Hepatocyte (in vitro differentiated cells): ENCODE results near the gene COG4. TPM values are rescaled to one million over a fixed set of nuclear protein-coding genes. Genes with fewer than 3 reads are reported as not detected.

Experiments used
- DNase-seq: peaks from one replicate; pipeline ENCODE4 v3.0.0-alpha.2; 2016; ENCODE audit warnings: low spot score
- H2AFZ ChIP-seq: fragments of 200-600 bp; sonication (generic); 2 replicates; pipeline ENCODE4 v1.6.0; 2016; ENCODE audit warnings: antibody characterized with exemption, mild to moderate bottlenecking
- H3K27ac ChIP-seq: fragments of 200-600 bp; sonication (generic); 2 replicates; pipeline ENCODE4 v1.5.1; 2016; ENCODE audit warnings: mild to moderate bottlenecking
- H3K27me3 ChIP-seq: fragments of 200-600 bp; sonication (generic); 2 replicates; pipeline ENCODE4 v1.6.1; 2016
- H3K36me3 ChIP-seq: fragments of 200-600 bp; sonication (generic); replicated peaks from 2 replicates; pipeline ENCODE4 v1.5.1; 2016; ENCODE audit warnings: low read depth; ENCODE audit not compliant: insufficient read depth
- H3K4me1 ChIP-seq: fragments of 200-600 bp; sonication (generic); 2 replicates; pipeline ENCODE4 v1.5.1; 2016; ENCODE audit warnings: mild to moderate bottlenecking, moderate library complexity; ENCODE audit not compliant: insufficient read depth
- H3K4me2 ChIP-seq: fragments of 200-600 bp; sonication (generic); 2 replicates; pipeline ENCODE4 v1.6.0; 2016
- H3K4me3 ChIP-seq: fragments of 200-600 bp; sonication (generic); 2 replicates; pipeline ENCODE4 v1.5.1; 2016; ENCODE audit warnings: mild to moderate bottlenecking
- H3K79me2 ChIP-seq: fragments of 200-600 bp; sonication (generic); 2 replicates; pipeline ENCODE4 v1.6.0; 2017; ENCODE audit warnings: mild to moderate bottlenecking
- H3K9me2 ChIP-seq: fragments of 200-600 bp; sonication (generic); replicated peaks from 2 replicates; pipeline ENCODE4 v1.6.0; 2017; ENCODE audit warnings: mild to moderate bottlenecking; ENCODE audit not compliant: insufficient read depth
- H3K9me3 ChIP-seq: fragments of 200-600 bp; sonication (generic); 2 replicates; pipeline ENCODE4 v1.5.1; 2016; ENCODE audit warnings: low read depth, mild to moderate bottlenecking
- H4K20me1 ChIP-seq: fragments of 200-600 bp; sonication (generic); 2 replicates; pipeline ENCODE4 v1.6.0; 2016; ENCODE audit warnings: mild to moderate bottlenecking; ENCODE audit not compliant: insufficient read depth, poor library complexity, severe bottlenecking
- EZH2 ChIP-seq: fragments of 200-600 bp; sonication (generic); IDR thresholded peaks from 2 replicates; pipeline ENCODE4 v1.6.1; 2016; ENCODE audit warnings: antibody characterized with exemption, mild to moderate bottlenecking, borderline replicate concordance
- EZH2phosphoT487 ChIP-seq: fragments of 200-600 bp; sonication (generic); IDR thresholded peaks from one replicate; pipeline ENCODE4 v1.6.1; 2018; ENCODE audit warnings: antibody characterized with exemption, mild to moderate bottlenecking, low read depth, moderate library complexity; ENCODE audit not compliant: unreplicated experiment, severe bottlenecking
- WGBS: methylation state at CpG from one replicate; pipeline ENCODE4 v1.1.6; 2016; ENCODE audit warnings: low lambda C conversion rate; ENCODE audit errors: missing lambda C conversion rate; 5-methylcytosine and 5-hydroxymethylcytosine counted together
- polyA plus RNA-seq: library from polyadenylated mRNA; unstranded; fragments of >200 nt; fragmentation: Nextera tagmentation; extraction: Ambion mirVana; gene quantifications from 2 replicates; pipeline ENCODE4 v1.2.1, GENCODE V29; 2016
- total RNA-seq: library from RNA; depleted of rRNA; stranded (reverse); fragments of >200 nt; gene quantifications from 2 replicates; pipeline ENCODE4 v1.2.3, GENCODE V29; 2014
- TF ChIP-seq, protein P1 (sequence below): fragments of 200-600 bp; sonication (generic); IDR thresholded peaks from 2 replicates; pipeline ENCODE4 v1.5.1; 2016; ENCODE audit warnings: antibody characterized with exemption, mild to moderate bottlenecking; ENCODE audit not compliant: poor library complexity

The COG4 gene
- total and polyA plus RNA-seq, 2 experiments from 2014 or later: 45.9 to 48.9 TPM

DNA sequence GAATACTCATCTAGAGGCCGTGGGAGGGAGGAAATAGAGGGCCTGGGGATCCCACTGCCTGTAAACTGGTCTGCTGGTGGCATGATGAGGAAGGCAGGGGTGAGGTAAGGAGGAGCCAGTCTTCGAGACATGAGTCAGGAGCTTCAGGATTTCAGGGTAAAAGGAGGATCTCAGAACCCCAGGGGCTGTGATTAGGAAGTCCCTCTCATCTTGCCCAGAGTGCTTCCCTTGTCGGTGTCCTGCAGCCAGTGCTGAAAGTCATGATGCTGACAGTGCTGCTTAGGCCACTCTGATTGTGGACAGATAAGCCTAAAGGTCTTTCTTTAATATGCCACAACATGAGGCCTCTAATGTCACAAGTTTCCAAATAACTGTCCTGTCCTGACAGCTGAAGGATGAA lies 29.6 kb downstream of the COG4 start:
- Histone ChIP-seq H3K4me2 (no peak overlapping the region), H3K4me3 (no peak overlapping the region), H3K4me1 (no peaks in the 10 kb centered on the region), H3K79me2 (no peaks in the 10 kb centered on the region), H3K9me3 (no peaks in the 10 kb centered on the region), H3K36me3 (no peaks in the 10 kb centered on the region), H4K20me1 (no peaks in the 10 kb centered on the region), H3K27me3 (no peaks in the 10 kb centered on the region), H3K27ac (no peak overlapping the region), H2AFZ (no peak overlapping the region), H3K9me2 (no peaks in the 10 kb centered on the region)
- no peak for DNase-seq
- WGBS: 90% methylated on average over 3 of the region's 3 CpGs
- TF ChIP-seq EZH2 (no peak), EZH2phosphoT487 (no peak)
- TF ChIP-seq, protein P1, sequence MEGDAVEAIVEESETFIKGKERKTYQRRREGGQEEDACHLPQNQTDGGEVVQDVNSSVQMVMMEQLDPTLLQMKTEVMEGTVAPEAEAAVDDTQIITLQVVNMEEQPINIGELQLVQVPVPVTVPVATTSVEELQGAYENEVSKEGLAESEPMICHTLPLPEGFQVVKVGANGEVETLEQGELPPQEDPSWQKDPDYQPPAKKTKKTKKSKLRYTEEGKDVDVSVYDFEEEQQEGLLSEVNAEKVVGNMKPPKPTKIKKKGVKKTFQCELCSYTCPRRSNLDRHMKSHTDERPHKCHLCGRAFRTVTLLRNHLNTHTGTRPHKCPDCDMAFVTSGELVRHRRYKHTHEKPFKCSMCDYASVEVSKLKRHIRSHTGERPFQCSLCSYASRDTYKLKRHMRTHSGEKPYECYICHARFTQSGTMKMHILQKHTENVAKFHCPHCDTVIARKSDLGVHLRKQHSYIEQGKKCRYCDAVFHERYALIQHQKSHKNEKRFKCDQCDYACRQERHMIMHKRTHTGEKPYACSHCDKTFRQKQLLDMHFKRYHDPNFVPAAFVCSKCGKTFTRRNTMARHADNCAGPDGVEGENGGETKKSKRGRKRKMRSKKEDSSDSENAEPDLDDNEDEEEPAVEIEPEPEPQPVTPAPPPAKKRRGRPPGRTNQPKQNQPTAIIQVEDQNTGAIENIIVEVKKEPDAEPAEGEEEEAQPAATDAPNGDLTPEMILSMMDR: no peak

DNA sequence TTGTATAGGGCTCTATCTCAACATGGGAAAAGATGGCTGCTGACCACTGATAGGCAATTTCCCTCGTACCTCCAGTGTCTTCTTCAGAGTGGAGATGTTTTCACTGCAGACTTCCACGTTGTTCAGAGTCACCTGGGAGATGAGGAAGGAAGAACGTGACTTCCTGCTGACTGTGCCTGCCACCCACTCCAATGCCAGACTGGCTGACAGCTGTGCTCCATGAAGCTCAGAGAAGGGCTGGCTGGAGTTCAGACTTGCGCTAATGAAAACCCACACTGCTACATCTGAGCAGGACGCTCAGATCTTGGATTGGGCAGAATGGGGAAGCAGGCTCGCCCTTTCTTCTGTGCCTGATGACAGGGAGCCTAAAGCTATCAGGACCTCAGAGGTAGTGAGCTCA lies 33.1 kb downstream of the COG4 start:
- Histone ChIP-seq H3K9me3 (no peaks in the 10 kb centered on the region), H3K36me3 (no peaks in the 10 kb centered on the region), H3K27me3 (no peaks in the 10 kb centered on the region), H2AFZ (no peak overlapping the region), H3K4me1 (no peaks in the 10 kb centered on the region), H3K79me2 (no peaks in the 10 kb centered on the region), H3K4me2 (no peak overlapping the region), H3K9me2 (no peaks in the 10 kb centered on the region), H3K4me3 (no peak overlapping the region), H4K20me1 (no peaks in the 10 kb centered on the region), H3K27ac (no peak overlapping the region)
- no peak for DNase-seq
- TF ChIP-seq EZH2phosphoT487 (no peak), EZH2 (no peak)
- TF ChIP-seq, protein P1: no peak
- 98% methylated on average over 6 of the region's 6 CpGs for WGBS

DNA sequence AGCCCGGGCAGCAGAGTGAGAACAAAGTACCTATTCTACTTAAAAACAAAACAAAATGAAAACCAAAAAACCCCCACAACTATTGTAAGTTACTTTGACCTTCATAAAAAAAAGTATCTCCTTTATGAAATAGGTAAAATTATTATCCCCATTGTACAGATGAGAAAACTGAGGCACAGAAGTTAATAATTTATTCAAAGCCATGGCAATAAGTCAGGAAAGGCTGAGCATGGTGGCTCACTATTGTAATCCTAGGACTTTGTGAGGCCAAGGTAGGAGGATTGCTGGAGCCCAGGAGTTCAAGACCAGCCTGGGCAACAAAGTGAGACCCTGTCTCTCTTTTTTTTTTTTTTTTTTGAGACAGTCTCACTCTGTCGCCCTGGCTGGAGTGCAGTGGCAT lies 38.5 kb downstream of the COG4 start:
- no peaks in the 10 kb centered on the region for H3K9me2 ChIP-seq
- no peak overlapping the region for H2AFZ ChIP-seq
- TF ChIP-seq, protein P1: no peak
- no peak for TF ChIP-seq EZH2
- no peak for TF ChIP-seq EZH2phosphoT487
- no peaks in the 10 kb centered on the region for H3K9me3 ChIP-seq
- H3K27ac ChIP-seq: no peak overlapping the region
- H3K27me3 ChIP-seq: no peaks in the 10 kb centered on the region
- H3K4me1 ChIP-seq: no peaks in the 10 kb centered on the region
- DNase-seq: no peak
- H3K79me2 ChIP-seq: no peaks in the 10 kb centered on the region
- H3K4me3 ChIP-seq: no peak overlapping the region
- H3K4me2 ChIP-seq: no peak overlapping the region
- no peaks in the 10 kb centered on the region for H4K20me1 ChIP-seq
- H3K36me3 ChIP-seq: no peaks in the 10 kb centered on the region
- WGBS: 98% methylated on average over 2 of the region's 2 CpGs

DNA sequence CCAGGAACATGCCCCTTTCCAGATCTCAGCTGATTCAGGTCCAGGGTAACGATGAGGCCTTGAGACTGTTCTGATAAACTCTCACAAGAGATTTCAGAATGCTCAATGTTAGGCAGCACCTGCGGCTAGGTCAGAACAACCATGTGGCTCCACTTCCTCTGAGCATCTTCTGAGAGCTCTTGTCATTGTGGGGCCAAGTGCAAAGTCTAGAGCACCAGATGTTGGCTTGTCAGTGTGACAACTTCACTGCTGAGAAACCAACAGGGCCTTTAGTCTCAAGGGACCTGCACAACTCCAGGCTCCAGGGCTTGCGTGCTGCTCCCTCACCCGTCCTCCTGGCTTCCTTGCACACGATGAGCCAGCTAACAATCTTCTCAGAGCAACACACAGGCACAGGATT lies 39.9 kb downstream of the COG4 start:
- no peaks in the 10 kb centered on the region for H3K9me2 ChIP-seq
- no peak overlapping the region for H3K4me3 ChIP-seq
- H3K79me2 ChIP-seq: no peaks in the 10 kb centered on the region
- H3K4me2 ChIP-seq: no peak overlapping the region
- no peak overlapping the region for H3K27ac ChIP-seq
- no peaks in the 10 kb centered on the region for H3K36me3 ChIP-seq
- WGBS: 93% methylated on average over 5 of the region's 5 CpGs
- no peaks in the 10 kb centered on the region for H4K20me1 ChIP-seq
- TF ChIP-seq EZH2phosphoT487 (no peak), EZH2 (no peak)
- TF ChIP-seq, protein P1: no peak
- no peaks in the 10 kb centered on the region for H3K9me3 ChIP-seq
- H3K27me3 ChIP-seq: no peaks in the 10 kb centered on the region
- DNase-seq: no peak
- H2AFZ ChIP-seq: no peak overlapping the region
- no peaks in the 10 kb centered on the region for H3K4me1 ChIP-seq
